GM18861 (cell line): ENCODE measurements around the gene MUC5AC.

Experiments used
- ATAC-seq: cut with Tn5 transposase; IDR thresholded peaks from one replicate; pipeline ENCODE4 v1.9.1; 2021; ENCODE audit not compliant: unreplicated experiment

The MUC5AC gene

DNA sequence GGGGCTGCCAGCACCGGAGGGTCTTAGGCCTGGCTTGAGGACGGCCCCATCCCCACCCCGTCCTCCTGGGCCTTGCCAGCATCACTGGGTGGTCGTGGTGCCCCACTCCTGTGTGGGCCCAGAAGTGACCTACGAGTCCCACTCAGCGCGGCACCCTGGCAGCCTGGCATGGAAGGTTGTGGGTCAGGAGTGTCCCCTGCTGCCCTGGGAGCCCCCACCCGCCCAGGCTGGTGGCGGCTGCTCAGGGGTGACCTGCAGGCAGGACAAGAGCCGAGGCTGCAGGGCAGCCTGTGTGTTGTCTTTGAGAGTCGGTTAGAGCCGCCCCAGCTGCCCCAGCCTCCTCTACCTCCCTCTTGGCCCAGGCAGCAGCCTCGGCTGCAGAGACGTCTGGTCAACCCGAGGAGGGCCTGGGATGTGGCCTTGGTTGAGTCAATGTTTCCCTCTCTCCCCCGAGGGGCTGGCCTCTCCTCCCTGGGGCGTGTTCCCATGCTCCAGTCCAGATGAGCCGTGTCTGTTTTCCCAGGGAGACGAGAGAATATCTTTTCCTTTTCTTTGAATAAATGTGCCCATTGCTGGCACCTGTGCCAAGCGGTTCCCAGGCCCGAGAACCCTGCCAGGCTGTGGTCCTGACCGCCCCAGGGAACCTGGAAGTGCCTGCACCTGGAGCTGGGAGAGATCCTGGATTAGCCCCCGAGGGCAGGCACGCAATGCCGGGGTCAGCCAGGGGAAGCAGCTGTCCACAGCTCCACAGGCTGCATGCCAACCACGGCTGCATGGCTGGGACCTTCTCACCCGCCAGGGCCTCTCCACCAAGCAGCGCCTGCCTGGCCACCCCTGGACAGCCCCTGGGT is 35.7 kb upstream of the MUC5AC start:
- no peak for ATAC-seq

DNA sequence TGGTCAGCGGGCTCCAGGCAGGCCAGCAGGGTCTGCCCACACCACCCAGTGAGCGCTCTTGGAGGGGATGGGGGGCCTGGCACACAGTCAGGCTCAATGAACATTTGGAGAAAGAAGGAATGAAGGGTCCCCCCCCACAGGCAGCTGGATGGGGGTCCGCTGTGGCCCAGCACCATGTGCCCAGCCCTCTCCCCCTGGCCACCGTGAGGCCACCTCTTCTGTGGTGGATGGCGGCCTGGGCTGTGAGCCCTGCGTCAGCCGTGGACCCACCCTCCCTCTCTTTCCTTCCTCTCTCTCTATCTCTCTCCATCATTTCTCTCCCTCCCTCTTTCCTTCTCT is 35.1 kb upstream of the MUC5AC start:
- ATAC-seq = no peak

DNA sequence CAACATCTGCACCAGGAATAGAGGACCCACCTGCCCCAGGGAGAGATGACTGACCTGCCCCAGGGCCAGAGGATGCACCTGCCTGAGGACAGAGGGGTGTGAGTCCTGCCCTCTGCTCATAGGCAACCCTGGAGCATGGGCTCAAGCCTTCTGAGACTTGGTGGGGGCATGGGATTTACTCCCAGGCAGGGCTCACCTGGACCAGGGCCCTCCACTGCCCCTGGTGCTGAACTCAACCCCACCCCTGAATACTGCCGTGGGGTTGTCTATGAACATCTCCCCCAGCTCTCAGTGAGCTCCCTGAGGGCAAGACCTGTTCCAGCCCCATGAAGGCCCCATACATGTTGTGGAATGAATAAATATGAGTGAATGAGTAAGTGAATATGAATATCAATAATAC is 33.8 kb upstream of the MUC5AC start:
- no peak for ATAC-seq

DNA sequence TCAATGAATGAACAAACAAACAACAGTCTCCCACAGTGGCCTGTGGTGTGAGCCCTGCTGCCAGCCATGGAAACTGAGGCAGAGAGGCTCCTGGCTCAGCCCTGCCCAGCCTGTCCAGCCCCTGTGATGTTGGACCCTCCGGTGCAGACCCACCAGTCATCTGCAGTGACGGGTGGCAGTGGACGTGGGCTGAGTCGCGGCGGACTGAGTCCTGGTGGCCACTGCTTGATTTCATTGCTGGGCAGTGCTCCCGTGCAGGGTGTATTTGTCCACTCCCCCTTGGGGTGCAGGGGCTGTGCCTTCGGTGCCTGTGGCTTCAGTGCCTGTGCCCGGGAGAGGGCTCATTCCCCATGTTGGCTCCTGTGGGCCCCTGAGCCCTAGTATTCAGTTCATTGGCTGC is 31.9 kb upstream of the MUC5AC start:
- ATAC-seq = no peak

DNA sequence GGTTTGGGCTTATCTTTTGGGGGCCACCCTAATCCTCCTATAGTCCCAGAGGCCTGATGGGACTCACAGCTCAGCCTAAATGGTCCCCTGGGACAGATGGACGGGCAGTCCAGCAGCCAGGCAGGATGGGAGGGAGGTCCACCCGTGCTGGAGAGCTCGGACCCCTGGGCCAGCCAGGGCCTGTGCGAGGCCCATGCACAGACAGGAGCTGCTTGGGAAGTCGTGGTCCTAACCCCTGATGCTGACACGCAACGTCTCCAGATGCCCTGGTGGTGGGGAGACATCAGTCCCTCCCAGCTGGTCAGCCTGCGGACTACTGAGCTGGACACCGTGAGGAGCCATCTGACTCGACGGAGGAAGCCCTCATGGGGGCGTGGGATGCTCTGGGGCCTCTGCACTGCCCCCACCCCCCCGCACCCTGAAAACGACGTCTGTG is 31.2 kb upstream of the MUC5AC start:
- ATAC-seq = no peak

DNA sequence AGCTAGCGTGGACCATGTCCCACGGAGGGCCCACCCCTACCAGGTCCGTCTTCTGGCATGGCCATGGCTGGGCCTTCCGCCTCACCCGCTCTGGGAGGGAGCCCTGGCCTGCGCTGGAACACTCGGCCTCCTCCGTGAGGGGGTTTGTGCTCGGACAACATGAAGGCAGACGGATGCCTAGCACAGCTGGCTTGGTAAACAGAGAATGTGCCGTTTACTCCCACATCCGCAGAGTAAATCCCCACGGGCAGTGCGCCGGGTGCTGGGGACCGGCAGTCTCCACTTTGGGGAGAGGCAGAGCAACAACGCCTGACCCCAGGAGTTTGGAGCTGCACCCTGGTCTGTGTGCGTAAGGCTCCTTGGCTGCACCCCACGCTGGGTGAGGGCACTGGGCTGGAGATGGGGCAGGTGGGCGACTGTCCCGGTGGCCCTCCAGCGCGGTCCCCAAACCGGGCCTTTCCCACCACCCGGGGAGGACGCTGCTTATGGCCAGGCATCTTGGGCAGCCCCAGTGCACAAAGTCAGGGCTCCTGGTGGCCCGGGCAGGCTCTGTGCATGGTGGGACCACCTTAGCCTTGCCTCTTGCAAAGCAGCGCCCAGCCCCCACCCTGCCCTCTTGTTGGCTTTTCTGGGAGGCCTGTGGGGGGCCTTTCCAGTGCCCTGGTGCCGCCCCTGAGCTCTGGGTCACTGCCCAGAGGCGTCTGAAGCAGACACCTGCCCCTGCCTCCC is 30.7 kb upstream of the MUC5AC start:
- ATAC-seq = no peak

DNA sequence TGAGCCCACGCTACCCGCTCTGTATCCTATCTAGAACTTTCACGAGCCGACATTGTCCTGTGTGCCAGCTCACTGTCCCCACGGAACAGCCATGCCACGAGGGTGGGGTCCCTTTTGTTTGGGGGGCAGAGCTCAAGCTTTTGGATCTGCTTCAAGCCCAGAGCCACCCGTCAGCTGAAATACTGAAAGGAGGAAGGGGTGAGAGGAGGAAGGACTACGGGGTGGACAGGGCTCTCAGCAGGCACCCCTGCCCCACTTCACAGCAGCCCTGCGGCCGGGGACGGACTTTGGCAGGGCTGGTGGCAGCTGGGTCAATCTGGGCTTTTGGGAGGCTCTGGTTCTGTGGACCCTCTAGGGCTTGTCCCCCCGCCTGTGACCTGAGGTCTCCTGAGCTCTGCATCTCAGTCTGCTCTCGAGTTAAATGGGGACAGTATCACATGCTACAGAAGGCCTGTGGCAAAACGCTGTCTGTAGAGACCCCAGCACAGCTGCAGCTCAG is 30.0 kb upstream of the MUC5AC start:
- no peak for ATAC-seq

DNA sequence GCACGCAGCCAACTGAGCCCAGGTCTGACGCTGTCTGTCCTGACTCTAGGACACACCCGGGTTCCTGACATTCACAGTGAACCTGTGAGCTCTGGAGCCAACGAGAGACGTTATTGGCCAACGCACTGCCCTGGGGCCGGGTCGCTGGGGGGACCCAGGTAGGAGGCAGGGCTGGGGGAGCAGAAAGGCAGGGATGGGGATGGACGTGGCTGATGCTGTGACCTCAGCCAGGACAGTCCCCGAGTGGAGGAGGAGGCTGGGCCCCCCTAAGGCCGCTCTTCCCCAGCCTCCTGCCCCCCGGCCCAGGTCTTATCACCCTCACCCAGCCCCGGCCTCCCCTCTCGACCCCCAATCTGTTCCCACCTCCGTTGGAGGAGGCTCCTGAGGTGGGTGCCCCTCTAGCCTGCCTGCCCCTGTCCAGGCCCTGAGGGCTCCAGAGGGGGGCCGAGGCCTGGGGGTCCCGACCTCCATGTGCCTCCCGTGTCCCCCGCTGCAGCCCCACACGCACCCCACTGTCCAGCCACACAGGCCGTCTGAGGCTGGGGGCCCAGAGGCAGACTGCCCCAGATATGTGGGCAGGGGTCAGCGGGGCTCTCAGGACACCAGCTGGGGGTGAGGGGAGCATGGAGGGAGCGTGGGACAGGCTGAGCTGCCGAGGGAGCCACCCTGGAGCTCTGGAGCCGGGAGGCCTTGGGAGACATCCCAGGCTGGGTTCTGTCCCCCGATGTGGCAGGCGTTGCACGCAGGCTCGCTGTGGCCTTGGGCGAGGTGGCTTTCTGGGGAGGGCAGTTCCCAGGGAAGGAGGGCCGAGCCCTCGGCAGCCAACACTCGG is 29.2 kb upstream of the MUC5AC start:
- ATAC-seq = no peak

DNA sequence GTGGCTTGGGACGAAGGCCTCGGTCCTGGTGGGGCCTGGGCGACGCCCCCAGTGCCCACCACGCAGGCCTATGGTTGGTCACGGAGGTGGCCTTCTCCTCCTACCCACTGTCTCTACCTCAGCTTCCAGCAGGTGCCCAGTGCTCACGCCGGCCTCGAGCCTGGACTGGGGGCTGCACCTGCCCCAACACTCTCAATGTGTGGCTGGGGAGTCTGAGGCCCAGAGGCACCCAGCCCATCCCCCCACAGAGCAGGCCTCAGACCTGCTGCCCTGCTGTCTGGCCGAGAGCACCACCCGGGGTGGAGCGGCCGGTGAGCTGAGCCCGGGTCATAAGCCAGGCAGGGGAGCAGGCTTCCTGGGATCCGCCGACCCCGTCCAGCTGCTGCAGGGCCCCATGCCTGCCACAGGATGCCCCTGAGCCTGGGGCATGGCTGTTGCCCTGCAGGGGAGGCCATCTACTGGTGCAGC is 28.6 kb upstream of the MUC5AC start:
- ATAC-seq = no peak

DNA sequence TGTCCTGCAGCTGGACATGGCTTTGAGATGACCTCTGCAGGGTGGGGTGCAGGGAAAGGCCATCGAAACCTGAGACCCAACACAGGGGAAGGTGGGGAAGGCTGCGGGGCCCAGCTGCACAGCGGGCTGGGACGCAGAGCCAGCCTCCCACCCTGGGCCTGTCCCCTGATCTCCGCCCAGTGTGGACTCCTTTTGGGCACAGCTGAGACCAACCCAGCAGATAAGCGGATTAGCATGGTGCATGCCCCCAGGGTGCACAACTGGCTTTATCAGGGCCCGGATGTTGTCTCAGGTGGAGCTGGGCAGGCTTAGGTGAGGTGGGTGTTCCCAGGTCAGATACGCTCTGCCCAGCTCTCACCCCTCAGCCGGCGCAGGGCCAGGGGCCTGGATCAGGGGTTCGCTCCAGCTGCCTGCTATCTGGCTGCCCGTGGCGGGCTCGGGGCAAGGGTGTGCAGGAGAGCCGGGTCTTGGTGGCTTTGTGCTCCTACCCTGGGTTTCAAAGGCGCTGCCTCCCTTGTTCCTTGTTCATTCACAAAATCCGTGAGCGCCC is 28.1 kb upstream of the MUC5AC start:
- ATAC-seq = no peak

DNA sequence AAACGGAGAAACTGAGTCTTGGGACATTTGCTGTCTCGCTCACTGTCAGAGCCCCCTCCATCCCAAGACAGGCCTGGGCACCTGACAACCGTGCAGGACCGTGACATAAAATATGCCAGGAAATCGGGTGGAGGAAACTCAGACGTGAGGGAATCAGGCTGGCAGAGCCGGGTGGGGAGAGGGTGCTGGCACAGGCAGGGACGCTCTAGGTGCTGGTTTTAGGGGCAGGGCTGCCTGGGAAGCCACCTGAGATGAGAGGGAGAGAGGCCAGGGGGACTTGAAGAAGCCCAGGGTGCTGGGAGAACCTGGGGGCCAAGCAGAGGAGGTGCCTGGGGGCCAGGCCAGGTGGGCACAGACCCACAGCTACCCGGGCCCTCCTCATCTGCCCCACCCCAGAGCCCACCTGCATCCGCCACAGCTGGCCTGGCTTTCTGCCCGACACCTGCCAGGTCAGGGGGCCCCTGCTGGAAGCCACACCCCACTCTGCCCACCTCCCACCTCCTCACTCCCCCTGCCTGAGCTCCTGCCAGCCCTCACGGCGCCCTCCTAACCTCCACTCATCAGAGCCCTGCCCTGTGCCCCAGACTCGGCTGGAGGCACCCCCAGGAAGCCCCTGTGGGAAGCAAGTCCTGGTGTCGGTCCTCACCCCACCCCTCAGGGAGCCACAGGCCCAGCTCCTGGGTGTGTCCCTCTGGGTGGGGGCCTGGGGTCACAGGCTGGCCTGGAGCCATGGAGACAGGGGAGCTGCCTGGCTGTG is 27.3 kb upstream of the MUC5AC start:
- no peak for ATAC-seq

DNA sequence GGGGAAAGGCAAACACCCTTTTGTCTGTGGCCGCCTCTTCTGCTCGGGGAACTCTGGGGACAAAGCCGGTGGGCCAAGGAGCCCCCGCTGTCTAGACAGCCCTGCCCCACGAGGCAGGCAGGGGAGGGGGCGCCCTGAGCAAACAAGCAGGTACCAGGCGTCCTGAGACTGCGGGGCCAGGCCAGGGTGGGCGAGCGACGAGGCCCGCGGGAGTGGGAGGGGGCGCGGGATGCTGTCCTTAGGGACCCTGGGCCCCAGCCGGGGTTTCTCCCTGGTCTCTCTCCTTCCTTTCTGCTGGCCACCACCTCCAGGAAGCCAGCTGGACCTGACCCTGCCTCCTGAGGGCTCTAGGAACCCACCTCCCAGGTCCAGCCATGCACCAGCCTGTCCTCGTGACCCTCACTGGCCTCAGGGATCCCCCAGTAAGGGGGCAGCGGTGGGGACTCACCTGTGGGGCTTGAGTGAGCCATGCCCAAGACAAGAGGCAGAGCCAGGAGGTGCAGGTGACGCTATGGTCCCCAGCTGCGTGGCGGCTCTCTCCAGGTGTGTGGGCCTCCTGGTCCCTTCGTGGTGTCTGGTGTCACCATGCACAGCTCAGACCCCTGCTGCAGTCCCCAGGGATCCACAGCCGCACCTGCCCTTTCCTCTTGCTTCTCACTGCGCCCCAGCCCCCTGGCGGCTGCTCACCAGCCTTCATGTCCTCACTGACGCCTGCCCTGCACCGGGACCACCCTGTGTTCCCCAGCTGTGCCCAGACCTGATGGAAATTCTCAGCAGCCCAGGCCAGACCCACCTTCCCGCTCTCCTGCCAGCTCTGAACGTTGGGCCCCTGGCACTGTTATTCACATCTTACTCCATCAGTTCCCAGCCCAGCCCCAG is 26.5 kb upstream of the MUC5AC start:
- ATAC-seq = no peak

DNA sequence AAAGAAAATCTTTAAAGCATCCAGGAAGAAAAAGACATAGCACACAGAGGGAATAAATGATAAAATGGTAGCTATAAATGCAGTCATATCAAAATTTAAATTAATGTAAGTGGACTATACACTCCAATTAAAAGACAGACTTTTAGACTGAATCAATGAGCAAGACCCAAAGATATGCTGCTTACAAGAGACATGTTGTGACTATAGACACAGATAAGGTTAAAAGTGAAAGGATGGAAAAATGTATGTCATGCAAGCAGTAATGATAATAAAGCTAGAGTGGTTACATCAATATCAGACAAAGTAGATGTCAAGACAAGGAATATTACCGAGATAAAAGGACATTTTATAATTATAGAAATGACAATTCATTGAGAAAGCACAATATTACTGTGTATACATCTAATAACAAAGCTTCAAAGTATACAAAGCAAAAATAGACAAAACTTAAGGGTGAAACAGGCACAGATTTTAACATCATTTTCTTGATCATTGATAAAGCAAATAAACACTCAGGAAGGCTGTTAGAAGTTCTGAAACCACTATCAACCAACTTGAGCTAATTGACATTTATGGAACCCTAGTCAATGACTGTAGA is 22.8 kb upstream of the MUC5AC start:
- no peak for ATAC-seq

DNA sequence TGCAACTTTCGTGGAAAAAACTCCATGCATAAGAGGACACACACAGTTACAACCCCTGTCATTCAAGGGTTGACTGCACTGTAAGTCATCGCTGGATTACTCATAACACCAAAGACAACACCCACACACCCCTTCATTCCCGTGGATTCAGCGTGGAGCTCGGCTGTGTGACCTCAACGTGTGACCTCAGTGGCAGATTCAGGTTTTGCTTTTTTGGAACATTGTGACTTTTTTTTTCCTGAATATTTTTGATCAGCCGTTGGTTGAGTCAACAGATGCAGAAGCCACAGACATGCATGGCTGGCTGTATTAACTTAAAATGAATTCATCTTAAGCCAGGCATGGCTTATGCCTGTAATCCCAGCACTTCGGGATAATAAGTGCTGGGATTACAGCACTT is 19.7 kb upstream of the MUC5AC start:
- no peak for ATAC-seq

DNA sequence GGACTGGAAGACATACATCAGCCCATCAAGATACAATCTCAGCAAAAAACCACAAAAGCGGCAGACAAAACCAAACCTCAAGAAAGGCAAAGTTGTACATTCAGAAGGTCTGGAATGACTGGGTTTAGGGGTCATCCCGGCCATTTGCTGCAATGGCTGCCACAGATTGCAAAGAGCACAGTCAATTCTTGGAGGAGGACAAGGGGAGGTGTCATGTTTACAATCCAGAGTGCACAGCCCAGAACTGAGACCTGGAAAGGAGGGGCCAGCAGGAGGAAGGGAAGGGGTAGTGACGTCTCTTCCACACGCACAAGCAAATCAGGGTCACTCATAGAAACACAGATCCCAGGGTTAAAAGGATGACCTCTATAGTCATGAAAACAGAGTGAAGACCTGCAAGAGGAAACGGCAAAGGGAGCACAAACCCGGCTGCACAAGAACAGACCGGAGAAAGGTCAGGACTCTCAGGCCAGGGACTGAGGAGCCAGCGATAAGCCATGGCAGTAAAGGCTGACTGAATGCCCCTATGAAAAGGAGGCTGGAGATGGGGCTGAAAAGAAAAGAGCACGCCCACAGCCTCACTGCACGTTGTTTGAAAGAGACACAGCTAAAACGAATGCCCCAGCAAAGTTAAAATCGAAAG is 18.2 kb upstream of the MUC5AC start:
- no peak for ATAC-seq

DNA sequence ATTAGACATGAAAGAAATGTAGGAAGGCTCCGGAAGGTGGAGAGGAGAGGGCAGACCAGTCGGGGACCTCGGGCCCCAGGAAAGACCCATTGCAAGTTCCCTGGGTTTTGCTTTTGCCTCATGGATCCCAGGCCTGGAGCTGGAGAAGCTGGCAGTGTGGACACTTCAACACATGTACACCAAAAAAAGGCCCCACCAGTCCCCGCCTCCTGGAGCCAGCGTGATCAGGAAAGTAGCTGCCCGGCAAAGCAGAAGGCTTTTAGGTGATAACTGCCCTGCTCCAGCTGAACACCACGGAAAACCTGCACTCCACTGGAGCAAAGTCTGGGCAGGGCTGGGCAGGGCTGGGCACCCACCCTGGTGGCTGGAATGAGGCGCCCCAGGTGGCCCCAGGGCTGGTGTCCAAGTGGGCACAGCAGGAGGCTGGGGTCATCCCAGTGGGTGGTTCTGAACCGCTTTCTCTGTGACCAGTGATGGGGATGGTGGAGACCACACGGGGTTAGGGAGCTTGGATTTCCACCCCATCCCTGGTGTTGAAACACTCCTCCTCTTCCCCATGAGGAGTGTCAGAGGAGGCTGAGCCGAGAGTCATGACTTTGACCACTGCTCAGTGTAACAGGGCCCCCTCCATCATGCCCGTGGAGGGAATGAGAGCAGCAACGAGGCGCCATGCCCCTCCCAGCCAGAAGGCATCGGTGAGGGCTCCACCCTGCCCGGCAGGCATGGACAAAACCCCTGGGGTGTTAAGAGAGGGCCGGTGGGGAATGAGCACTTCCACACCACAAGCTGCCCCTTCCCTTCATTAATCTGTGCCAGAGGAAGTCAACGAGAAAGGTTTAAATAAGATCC is 16.9 kb upstream of the MUC5AC start:
- no peak for ATAC-seq

DNA sequence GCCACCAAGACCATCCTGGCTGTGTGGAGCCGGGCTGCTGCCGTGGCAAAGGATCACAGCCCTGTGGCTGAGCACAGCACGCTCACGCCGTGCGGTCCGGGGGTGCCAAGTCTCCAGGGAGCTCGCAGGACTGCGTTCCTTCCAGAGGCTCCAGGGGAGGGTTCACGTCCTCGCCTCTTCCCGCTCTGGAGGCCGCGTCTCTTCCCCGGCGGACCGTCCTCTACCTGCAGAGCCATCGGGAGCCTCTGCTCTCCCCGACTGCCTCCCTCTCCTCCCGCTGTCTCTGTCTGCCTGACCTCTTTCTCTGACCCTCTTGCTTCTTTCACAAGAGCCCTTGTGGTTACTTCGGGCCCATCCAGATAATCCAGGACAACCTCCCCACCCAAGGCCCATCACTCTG is 11.4 kb upstream of the MUC5AC start:
- no peak for ATAC-seq

DNA sequence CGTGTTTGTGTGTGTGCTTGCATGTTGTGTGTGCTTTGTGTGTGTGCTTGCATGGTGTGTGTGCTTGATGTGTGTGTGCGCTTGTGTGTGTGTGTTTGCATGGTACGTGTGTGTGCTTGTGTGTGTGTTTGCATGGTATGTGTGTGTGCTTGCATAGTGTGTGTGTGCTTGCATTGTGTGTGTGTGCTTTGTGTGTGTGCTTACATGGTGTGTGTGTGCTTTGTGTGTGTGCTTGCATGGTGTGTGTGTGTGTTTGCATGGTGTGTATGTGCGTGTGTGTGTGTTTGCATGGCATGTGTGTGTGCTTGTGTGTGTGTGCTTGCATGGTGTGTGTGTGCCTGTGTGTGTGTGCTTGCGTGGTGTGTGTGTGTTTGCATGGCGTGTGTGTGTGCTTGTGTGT is 10.0 kb upstream of the MUC5AC start:
- ATAC-seq = no peak
